ENCODE results near the gene RGPD5.
"Not testable (repeated sequence)": the region's sequence is repeated elsewhere in the genome, so short reads cannot be mapped to it uniquely, and the experiment has no call there.

RGPD5 gene

GRCh38 chr2:109794074-109794737 is at the start of gene RGPD5:
Gene RGPD5 (plus strand): TSS chr2:109794305. CDS start chr2:109794466, 161 bp downstream.
- DNase-seq, result not testable (repeated sequence)

- DNase-seq, result not testable (repeated sequence)
Observed at GRCh38 chr2:109751572-109751971, 42.5 kb upstream of the RGPD5 start.

DNA sequence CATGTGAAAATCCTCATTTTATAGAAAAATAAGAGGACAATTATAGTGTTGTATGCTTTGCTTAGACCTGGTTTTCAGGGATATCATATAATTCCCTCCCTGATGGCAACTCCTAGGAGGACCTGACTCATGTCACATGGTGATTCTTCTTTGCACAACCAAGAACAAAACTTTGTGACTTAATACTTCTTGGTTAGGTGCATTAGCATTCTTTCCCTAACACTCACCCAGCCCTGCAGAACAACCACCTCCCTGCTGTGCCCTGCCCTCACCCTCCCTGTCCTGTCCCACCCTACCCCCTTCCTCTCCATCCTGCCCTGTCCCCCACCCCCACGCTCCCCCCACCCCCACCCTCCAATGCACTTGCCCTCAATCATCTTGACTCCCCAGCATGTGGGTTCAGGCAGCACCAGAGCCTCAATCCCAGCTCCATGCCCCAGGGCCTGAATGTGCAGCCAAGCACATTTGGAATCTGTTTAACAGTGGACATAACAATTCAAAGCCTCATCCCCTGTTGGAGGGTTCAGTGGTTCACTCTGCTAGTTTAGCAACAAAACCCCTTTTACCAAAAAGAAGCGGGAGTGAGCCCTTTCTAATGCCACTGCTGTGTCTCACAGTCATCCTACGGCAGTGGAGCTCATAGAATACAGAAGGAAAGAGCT is 36.8 kb upstream of the RGPD5 start:
- DNase-seq, result not testable (repeated sequence)

GRCh38 chr2:109760265-109761042 is 33.7 kb upstream of the RGPD5 start:
- not testable (repeated sequence) for DNase-seq

DNA sequence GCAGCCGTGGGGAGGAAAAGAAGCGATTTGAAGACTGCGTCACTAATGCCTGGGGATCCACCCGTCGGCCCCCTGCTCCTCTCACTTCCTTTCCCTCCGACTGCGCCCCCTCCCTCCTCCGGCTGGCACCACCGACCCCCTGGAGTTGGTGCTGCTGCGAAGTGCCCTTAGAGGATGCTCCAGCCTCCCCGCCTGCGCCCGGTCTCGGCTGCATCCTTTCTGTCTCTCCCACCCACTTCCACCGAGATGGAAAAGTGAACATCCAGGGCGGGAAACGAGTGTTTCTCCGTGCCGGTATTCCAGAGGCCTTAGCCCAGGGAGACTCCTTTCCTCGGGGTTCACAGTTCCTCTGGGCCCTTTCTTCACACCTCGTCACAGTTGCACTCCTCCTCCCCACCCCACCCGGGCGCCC is 33.1 kb upstream of the RGPD5 start:
- not testable (repeated sequence) for DNase-seq

DNA sequence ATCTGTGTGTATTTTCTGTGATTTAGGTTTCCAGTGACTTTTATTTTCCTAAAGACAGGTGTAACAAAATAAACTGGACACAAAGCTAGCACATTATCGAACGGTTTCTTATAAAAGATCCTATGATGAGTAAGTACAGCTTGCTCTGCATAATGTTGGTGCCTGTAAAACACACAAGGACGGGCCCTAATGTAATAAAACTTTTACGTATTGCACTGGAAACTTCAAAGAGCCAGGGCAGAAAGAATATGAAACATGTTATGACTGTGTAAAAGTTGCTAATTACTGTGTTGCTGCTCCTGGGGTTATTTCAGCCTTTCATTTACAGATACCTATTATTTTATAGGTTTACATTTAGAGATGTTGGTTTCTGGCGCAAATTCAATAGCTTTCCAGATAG is 32.1 kb upstream of the RGPD5 start:
- DNase-seq, result not testable (repeated sequence)

DNA sequence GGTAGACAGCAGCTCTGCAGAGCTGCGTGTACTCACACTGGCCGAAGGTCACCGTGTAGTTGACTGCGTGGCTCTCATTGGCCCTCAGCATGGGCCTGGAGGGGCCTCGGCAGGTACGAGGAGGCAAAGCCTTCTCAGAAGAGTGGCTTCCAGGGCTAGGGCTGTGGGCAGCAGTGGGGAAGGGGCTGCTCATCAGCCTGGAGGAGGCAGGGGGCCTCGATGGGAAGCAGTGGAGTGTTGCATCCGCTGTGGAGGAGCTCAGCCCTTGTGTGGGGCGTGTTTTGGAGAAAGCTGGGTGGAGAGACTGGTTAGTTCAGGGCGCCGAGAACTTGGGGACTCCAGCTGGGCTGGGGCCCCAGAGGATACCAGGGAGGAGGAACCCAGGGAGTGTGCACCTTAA is 28.0 kb upstream of the RGPD5 start:
- not testable (repeated sequence) for DNase-seq

GRCh38 chr2:109766886-109767578 is 27.1 kb upstream of the RGPD5 start:
- DNase-seq, result not testable (repeated sequence)

- DNase-seq, result not testable (repeated sequence)
Observed at GRCh38 chr2:109768934-109769333, 25.2 kb upstream of the RGPD5 start.

DNA sequence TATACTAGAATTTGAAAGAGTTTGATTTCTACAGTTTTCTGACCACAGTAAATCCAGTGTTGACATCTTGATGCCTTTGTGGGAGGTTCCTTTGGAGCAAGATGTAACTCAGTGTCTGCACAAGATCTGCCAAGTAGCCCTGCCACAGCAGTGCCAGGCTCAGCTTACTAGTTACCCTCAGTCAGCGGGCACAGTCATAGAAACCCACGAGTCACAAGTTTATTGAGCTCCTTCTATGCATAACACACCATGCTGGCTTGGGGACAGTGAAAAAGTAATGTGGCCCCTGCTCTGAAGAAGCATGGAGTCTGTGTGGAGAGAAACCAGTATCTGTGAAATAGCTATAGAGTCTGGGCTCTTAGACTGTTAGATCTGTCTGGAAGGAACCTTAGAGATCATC is 15.0 kb upstream of the RGPD5 start:
- DNase-seq, result not testable (repeated sequence)

- not testable (repeated sequence) for DNase-seq
Observed at GRCh38 chr2:109781147-109781816, 12.8 kb upstream of the RGPD5 start.

DNA sequence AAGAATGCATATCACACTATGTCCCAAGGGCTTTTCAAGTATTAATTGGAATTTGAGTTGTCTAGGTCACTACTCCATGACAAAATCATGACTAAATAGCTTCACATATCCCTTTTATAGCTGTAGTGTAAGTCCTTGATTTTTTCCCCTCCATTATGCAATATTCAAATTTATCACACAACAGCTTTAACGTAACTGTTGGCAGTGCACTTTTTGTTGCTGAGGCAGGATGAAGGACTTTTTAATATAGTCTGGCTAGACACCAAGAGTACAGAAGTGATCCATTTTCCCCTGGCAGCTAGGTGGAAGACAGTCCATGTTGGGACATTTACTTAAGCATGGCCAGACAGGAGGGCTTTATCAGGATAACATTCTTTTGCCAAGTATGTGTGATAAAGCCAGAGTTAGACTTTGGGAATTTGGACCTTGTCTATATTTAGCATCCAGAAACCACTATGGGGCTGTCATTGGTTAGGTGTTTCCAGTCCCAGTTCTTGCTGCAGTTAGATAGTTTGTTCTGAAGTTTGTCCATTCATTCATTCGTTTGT is 11.6 kb upstream of the RGPD5 start:
- not testable (repeated sequence) for DNase-seq

DNA sequence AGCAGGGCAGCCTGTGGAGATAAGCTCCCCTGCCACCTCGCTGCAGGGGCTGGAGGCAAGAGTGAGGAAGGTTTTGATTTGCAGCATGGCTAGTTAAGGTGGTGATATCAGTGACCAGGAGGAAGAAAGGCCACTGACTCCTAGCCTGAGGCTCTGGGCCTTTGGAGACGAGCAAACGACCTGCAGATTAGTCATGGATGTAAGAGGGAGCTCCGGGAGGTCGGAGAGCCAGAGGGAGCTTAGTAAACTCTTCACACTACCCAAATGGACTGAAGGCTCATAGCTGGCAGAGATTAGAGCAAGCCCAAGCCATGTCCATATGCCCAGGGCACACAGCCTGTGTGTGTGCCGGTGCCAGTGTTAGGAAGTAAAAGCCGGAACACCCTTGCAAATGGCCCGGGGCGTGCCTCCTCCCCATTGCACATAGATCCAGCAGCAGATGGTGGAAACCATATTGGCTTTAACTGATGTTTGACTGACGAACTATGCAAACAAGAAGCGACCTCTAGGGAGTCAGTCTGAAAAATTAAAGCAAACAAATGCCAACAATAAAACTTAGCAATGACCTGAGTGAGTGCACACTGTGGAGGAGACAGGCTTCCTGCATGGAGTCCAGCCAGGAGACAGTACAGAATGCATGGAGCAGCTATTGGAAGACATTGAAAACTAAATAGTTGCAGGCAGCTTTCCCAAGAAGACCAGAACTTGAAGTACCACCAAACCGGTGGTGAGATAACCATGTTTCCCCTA is 2.4 kb upstream of the RGPD5 start:
- not testable (repeated sequence) for DNase-seq

DNA sequence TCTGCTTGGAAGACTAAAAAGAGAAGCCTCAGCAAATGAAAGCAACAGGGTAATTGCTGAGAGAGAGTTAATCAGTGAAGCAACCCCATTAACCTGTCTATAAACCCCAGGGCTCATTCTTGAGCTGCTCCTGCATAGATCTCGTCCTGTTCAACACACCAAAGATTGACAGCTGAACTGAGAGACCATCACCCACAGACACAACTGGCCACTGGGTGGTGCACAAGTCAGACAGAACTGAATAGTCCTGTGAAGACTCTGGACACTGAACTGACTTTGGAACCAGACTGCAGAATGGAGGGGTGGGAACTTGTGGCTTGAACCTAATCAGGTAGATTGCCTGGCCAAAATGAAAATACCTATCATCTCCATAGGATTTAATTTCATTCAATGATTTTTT is 1.4 kb upstream of the RGPD5 start:
- not testable (repeated sequence) for DNase-seq

DNA sequence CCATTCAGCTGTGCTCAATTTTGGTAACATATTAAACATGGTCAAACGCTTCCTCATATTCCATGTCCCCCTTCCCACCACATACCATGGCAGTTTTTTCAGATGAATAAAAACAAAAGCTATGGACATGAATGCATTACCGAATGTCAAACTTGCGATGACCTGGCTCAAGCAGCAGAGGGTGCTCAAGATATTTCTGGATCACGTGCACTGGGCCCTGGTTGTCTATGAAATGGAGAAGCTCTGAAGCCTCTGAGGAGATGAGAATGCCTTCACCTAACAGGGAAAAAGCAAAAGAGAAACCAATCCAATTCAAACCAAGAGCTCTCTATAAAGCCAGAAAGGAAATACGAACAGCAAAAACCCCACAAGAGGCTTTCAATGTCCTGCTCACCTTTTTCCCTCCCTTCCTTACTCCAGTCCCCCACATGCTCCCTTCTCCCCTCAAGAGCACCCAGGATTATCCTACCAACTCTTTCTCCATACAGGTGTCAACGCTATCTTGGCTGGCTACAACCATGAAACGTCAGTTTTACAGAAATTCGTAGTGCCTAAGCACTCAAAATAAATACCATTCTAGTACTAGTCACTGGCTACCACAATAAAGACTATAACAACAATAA is 77.1 kb downstream of the RGPD5 start:
- not testable (repeated sequence) for DNase-seq

DNA sequence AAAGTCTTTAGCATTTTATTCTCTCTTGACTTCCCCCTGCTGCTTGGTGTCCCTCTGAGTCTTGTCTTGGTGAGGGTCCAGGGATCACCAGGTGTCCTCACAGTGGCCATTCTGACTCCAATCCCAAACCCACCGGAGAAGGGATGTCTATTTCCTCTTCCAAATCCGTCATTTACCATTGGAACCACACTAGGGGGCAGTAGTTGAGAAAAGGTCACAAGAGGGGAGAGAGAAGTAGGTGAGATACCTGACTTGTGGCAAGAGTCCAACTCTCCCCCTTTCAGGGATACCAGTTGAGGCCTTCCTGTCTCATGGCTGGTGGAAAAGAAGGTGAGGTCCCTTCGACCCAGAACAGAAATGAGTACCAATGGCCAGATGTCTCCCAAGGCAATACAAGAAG is 82.5 kb downstream of the RGPD5 start:
- not testable (repeated sequence) for DNase-seq

DNA sequence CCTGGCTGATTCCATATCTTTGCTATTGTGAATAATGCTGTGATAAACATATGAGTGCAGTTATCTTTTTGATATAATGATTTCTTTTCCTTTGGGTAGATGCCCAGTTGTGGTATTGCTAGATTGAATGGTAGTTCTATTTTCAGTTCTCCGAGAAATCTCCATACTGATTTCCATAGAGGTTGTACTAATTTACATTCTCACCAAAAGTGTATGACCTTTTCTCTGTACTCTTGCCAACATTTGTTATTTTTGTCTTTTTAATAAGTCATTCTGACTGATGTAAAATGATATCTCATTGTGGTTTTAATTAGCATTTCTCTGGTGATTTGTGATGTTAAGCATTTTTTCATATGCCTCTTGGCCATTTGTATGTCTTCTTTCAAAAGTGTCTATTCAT is 88.0 kb downstream of the RGPD5 start:
- DNase-seq, result not testable (repeated sequence)

GRCh38 chr2:109888414-109888813 is 94.3 kb downstream of the RGPD5 start:
- DNase-seq, result not testable (repeated sequence)

GRCh38 chr2:109889909-109890308 is 95.8 kb downstream of the RGPD5 start:
- not testable (repeated sequence) for DNase-seq

All from hypothalamus (tissue), 51 donors.